Measurements from ENCODE around the gene QSOX2. TPM values are rescaled to one million over a fixed set of nuclear protein-coding genes. Genes with fewer than 3 reads are reported as not detected.

The QSOX2 gene
- total RNA-seq, 1 experiment from 2014 or later: 19.3 TPM

- Histone ChIP-seq H3K4me3 (no peak overlapping the region), H3K27ac (no peak overlapping the region), H3K27me3 (replicated peaks) (0 out of 2 replicates have a peak, but pooled peaks cover 4% of the 10 kb centered on the region), H3K36me3 (no peaks in the 10 kb centered on the region), H3K9me3 (replicated peaks) (no peaks in the 10 kb centered on the region), H3K4me1 (replicated peaks) (peaks cover 9% of the 10 kb centered on the region)
- DNase-seq (ENCODE audit: low read depth in 1 of 2, low spot score in 2 of 2): no peak
Measured at GRCh38 chr9:136264441-136265405, 19.1 kb upstream of the QSOX2 start.

DNA sequence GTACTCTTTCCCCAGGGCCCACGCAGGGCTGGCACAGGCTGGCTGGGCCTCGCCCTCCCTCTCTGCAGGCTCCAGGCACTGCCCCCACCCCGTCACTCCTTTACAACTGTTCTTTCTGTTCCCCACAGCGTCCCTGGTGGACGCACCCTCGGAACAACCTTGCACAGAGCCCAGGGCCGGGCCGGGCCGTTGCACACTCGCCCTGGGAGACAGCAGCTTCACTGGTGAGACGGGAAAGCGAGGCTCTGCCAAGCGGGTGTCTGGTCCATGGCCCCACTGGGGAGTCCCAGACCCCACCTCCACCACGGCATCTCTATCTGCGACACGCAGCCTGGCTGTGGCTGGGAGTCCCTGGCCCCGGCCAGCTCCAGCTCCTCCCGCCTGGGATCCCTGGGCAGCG lies 18.4 kb upstream of the QSOX2 start:
- Histone ChIP-seq H3K27ac (no peak overlapping the region), H3K4me1 (replicated peaks) (peaks cover 9% of the 10 kb centered on the region), H3K27me3 (replicated peaks) (no peaks in the 10 kb centered on the region), H3K4me3 (no peak overlapping the region), H3K9me3 (replicated peaks) (no peaks in the 10 kb centered on the region), H3K36me3 (no peaks in the 10 kb centered on the region)
- DNase-seq (ENCODE audit: low read depth in 1 of 2, low spot score in 2 of 2): no peak

DNA sequence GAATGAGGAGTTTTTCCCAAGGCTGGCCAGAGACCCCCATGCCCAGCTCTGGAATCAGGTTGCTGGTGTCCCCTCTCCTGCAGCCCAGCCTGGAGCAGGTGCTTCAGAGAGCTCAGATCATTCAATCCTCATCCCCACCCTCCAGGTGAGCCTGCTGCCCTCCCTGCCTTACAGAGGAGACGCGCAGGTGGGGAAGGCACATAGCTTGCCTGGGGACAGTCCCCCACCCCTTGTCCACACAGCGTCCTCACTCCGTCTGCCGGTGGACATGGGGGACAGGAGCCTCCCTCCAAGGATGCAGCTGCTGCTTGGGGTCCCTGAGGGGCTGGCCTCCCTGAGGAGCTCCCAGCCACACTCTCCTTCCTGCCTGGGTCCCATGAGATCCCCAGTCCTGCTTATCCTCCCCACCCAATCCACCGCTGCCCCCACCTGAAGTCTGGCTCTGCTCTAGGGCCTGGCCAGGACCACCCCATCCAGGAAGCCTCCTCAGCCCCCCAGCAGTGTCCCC lies 17.1 kb upstream of the QSOX2 start:
- no peak for DNase-seq (ENCODE audit: low read depth in 1 of 2, low spot score in 2 of 2)
- no peaks in the 10 kb centered on the region for H3K36me3 ChIP-seq
- H3K27ac ChIP-seq: no peak overlapping the region
- no peak overlapping the region for H3K4me3 ChIP-seq
- H3K9me3 ChIP-seq (replicated peaks): no peaks in the 10 kb centered on the region
- H3K4me1 ChIP-seq (replicated peaks): peaks cover 9% of the 10 kb centered on the region
- H3K27me3 ChIP-seq (replicated peaks): no peaks in the 10 kb centered on the region; the same call in 1 of the 2 replicates

- H3K9me3 ChIP-seq (replicated peaks): no peaks in the 10 kb centered on the region
- peaks cover 2% of the 10 kb centered on the region; the same call in 1 of the 2 replicates for H3K4me1 ChIP-seq (replicated peaks)
- no peak overlapping the region for H3K27ac ChIP-seq
- no peak for DNase-seq (ENCODE audit: low read depth in 1 of 2, low spot score in 2 of 2)
- no peaks in the 10 kb centered on the region for H3K36me3 ChIP-seq
- H3K4me3 ChIP-seq: no peak overlapping the region
- no peaks in the 10 kb centered on the region; the same call in 1 of the 2 replicates for H3K27me3 ChIP-seq (replicated peaks)
Measured at GRCh38 chr9:136261686-136262430, 16.2 kb upstream of the QSOX2 start.

DNA sequence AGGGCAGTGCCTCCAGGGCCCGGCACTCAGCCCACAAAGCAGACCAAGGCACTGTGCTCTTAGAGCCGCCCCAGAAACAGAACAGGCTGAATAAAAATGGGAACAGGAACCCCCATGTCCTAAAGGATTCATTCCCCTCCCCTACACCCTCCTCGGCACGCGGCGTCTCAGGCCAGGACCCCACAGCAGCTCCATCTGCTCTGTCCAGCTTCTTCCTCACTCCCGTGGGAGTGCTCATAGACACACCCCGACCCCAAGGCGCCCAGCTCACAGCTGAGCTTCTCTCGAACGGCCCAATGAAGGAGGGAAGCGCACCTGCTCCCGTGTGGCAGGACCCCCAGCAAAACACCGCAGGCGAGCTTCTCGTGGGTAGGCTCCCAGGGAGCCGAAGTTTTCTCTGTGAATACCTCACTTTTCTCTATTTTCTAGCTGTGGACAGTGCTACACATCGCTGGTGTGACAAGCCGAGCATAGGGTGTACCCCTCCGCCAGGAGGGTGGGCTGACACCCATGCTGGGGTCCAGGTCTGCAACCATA lies 15.4 kb upstream of the QSOX2 start:
- Histone ChIP-seq H3K27me3 (replicated peaks) (no peaks in the 10 kb centered on the region; the same call in 1 of the 2 replicates), H3K36me3 (no peaks in the 10 kb centered on the region), H3K27ac (no peak overlapping the region), H3K9me3 (replicated peaks) (no peaks in the 10 kb centered on the region), H3K4me1 (replicated peaks) (no peaks in the 10 kb centered on the region), H3K4me3 (no peak overlapping the region)
- DNase-seq (ENCODE audit: low read depth in 1 of 2, low spot score in 2 of 2): no peak

GRCh38 chr9:136260521-136260920 lies 14.9 kb upstream of the QSOX2 start:
- Histone ChIP-seq H3K4me3 (no peak overlapping the region), H3K27me3 (replicated peaks) (no peaks in the 10 kb centered on the region; the same call in 1 of the 2 replicates), H3K9me3 (replicated peaks) (no peaks in the 10 kb centered on the region), H3K36me3 (no peaks in the 10 kb centered on the region), H3K4me1 (replicated peaks) (no peaks in the 10 kb centered on the region), H3K27ac (no peak overlapping the region)
- DNase-seq (ENCODE audit: low read depth in 1 of 2, low spot score in 2 of 2): no peak

DNA sequence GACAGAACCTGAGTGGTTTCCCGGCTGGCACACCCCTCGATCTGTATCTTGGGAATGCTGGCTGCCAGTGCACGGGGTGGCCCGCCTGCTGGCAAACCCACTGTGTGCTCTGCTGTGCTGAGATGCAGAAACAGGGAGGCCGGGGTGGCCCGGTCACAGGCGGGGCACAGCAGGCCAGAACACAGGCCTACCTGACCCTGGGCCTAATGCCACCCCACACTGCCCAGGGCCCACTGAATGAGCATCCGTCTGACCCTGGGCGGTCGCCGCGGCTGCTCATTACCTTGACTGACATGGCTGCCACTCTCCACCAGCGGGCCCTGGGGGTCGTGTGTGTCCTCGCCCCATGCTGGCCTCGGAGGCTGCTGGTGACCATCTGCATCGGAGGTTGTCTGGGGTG lies 14.2 kb upstream of the QSOX2 start:
- H3K27me3 ChIP-seq (replicated peaks): no peaks in the 10 kb centered on the region; the same call in 1 of the 2 replicates
- H3K27ac ChIP-seq: no peak overlapping the region
- no peaks in the 10 kb centered on the region for H3K36me3 ChIP-seq
- no peak for DNase-seq (ENCODE audit: low read depth in 1 of 2, low spot score in 2 of 2)
- no peaks in the 10 kb centered on the region for H3K9me3 ChIP-seq (replicated peaks)
- no peaks in the 10 kb centered on the region for H3K4me1 ChIP-seq (replicated peaks)
- H3K4me3 ChIP-seq: no peak overlapping the region

DNA sequence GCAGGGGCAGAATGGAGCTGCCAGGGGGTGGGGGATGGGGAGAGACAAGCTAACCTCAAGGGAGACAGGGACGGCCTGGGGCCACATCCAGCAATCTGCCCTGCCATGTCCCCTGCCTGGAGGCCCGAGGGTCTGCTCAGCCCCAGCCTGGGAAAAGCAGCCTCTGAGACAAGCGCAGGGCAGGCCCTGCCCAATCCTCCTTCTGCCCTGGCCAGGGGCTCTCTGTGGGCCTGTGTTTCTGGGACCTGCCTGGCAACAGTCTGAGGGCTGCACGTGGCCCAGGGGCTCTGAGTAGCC lies 13.9 kb upstream of the QSOX2 start:
- no peak overlapping the region for H3K4me3 ChIP-seq
- DNase-seq (ENCODE audit: low read depth in 1 of 2, low spot score in 2 of 2): no peak
- no peak overlapping the region for H3K27ac ChIP-seq
- H3K9me3 ChIP-seq (replicated peaks): no peaks in the 10 kb centered on the region
- H3K4me1 ChIP-seq (replicated peaks): no peaks in the 10 kb centered on the region
- no peaks in the 10 kb centered on the region for H3K36me3 ChIP-seq
- H3K27me3 ChIP-seq (replicated peaks): no peaks in the 10 kb centered on the region; the same call in 1 of the 2 replicates

GRCh38 chr9:136258786-136259516 lies 13.3 kb upstream of the QSOX2 start:
- Histone ChIP-seq H3K36me3 (no peaks in the 10 kb centered on the region), H3K9me3 (replicated peaks) (no peaks in the 10 kb centered on the region), H3K4me1 (replicated peaks) (no peaks in the 10 kb centered on the region), H3K27ac (no peak overlapping the region), H3K27me3 (replicated peaks) (no peaks in the 10 kb centered on the region; the same call in 1 of the 2 replicates), H3K4me3 (no peak overlapping the region)
- no peak for DNase-seq (ENCODE audit: low read depth in 1 of 2, low spot score in 2 of 2)

GRCh38 chr9:136258299-136258625 lies 12.7 kb upstream of the QSOX2 start:
- Histone ChIP-seq H3K27me3 (replicated peaks) (no peaks in the 10 kb centered on the region; the same call in 1 of the 2 replicates), H3K36me3 (no peaks in the 10 kb centered on the region), H3K4me3 (no peak overlapping the region), H3K27ac (no peak overlapping the region), H3K9me3 (replicated peaks) (no peaks in the 10 kb centered on the region), H3K4me1 (replicated peaks) (no peaks in the 10 kb centered on the region)
- no peak for DNase-seq (ENCODE audit: low read depth in 1 of 2, low spot score in 2 of 2)

DNA sequence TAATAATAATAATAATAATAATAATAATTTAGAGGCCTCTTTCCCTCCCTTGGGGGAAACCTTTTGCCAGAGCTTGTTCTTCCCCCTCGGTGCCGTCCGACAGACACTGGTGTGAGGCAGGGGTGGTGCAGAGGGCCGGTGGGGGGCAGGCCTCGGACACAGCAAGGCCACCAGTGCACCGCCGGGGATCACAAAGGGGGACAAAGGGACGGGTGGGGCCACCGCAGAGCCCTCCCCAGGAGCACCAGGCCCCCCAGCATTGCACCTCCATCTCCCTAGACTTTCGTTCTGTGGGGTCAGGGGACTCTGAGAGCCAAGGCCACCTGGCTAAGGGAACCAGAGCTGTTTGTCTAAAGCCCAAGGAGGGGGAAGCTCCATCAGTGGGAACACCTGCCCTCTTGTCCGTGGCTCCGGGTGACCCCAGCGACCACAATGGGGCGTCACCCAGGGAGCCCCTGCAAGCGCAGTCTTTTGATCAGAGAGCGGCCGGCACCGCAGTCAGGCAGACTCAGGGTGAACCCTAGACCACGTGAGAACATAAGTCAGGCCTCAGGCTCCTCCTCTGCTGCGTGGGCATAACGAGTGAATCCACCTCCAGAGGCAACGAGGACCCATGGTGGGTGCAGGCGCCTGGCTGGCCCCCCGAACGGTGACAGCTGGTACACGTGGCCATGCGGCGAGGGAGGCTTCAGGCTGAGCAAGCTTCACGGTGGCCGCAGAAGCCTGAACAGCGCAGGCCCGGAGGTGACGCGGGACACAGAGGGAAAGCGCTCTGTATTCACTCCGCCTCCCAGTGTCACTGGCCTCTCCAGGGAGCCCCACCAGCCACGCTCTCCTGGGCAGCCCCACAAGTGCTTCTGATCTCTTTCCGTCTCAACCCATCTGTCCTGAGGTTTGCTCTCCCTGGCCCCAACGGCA lies 12.0 kb upstream of the QSOX2 start:
- H3K27ac ChIP-seq: no peak overlapping the region
- no peaks in the 10 kb centered on the region for H3K36me3 ChIP-seq
- no peaks in the 10 kb centered on the region; the same call in 1 of the 2 replicates for H3K27me3 ChIP-seq (replicated peaks)
- H3K9me3 ChIP-seq (replicated peaks): no peaks in the 10 kb centered on the region
- H3K4me1 ChIP-seq (replicated peaks): no peaks in the 10 kb centered on the region
- DNase-seq (ENCODE audit: low read depth in 1 of 2, low spot score in 2 of 2): no peak
- no peak overlapping the region for H3K4me3 ChIP-seq

- DNase-seq (ENCODE audit: low read depth in 1 of 2, low spot score in 2 of 2): no peak
- no peaks in the 10 kb centered on the region for H3K36me3 ChIP-seq
- H3K4me1 ChIP-seq (replicated peaks): no peaks in the 10 kb centered on the region
- no peaks in the 10 kb centered on the region for H3K9me3 ChIP-seq (replicated peaks)
- no peaks in the 10 kb centered on the region; the same call in 1 of the 2 replicates for H3K27me3 ChIP-seq (replicated peaks)
- no peak overlapping the region for H3K27ac ChIP-seq
- no peak overlapping the region for H3K4me3 ChIP-seq
Measured at GRCh38 chr9:136255896-136256890, 10.6 kb upstream of the QSOX2 start.
